CD4-positive, alpha-beta T cell treated with Interferon alpha-2 for 1 hour (primary cell): Measurements from ENCODE around the gene PDCD1LG2.
"Not testable (repeated sequence)": the region's sequence is repeated elsewhere in the genome, so short reads cannot be mapped to it uniquely, and the experiment has no call there.

Source experiments
- DNase-seq, 2 donors: peaks; one replicate each; pipeline ENCODE4 v3.0.0-alpha.2; 2020 to 2022

PDCD1LG2 gene

GRCh38 chr9:5494765-5495164 lies 15.6 kb upstream of the PDCD1LG2 start:
- DNase-seq = not testable (repeated sequence)

- no peak for DNase-seq
Measured at GRCh38 chr9:5499157-5499556, 11.2 kb upstream of the PDCD1LG2 start.

GRCh38 chr9:5499889-5500398 lies 10.4 kb upstream of the PDCD1LG2 start:
- no peak for DNase-seq

GRCh38 chr9:5500441-5501235 lies 9.7 kb upstream of the PDCD1LG2 start:
- DNase-seq = no peak

GRCh38 chr9:5502553-5502952 lies 7.8 kb upstream of the PDCD1LG2 start:
- no peak for DNase-seq

GRCh38 chr9:5509573-5509972 lies 758 bp upstream of the PDCD1LG2 start:
- no peak for DNase-seq

GRCh38 chr9:5510989-5511388 lies 658 bp downstream of the PDCD1LG2 start:
- DNase-seq = no peak

GRCh38 chr9:5511476-5511875 lies 1.1 kb downstream of the PDCD1LG2 start:
- no peak for DNase-seq

- no peak for DNase-seq
Measured at GRCh38 chr9:5511935-5512580, 1.7 kb downstream of the PDCD1LG2 start.

GRCh38 chr9:5512658-5513452 lies 2.5 kb downstream of the PDCD1LG2 start:
- no peak for DNase-seq

GRCh38 chr9:5513966-5514616 lies 3.8 kb downstream of the PDCD1LG2 start:
- DNase-seq = no peak

GRCh38 chr9:5514617-5515260 lies 4.4 kb downstream of the PDCD1LG2 start:
- DNase-seq = no peak

GRCh38 chr9:5515261-5515650 lies 4.9 kb downstream of the PDCD1LG2 start:
- DNase-seq = no peak

- DNase-seq = no peak
Measured at GRCh38 chr9:5516453-5517220, 6.3 kb downstream of the PDCD1LG2 start.

GRCh38 chr9:5518171-5518936 lies 8.0 kb downstream of the PDCD1LG2 start:
- DNase-seq = no peak

- DNase-seq = no peak
Measured at GRCh38 chr9:5518937-5519319, 8.6 kb downstream of the PDCD1LG2 start.

- no peak for DNase-seq
Measured at GRCh38 chr9:5524090-5524489, 13.8 kb downstream of the PDCD1LG2 start.

- DNase-seq = no peak
Measured at GRCh38 chr9:5529683-5530221, 19.4 kb downstream of the PDCD1LG2 start.

- peak in 1 of 2 donors; percentile 53 for DNase-seq
Measured at GRCh38 chr9:5531101-5531882, 21.0 kb downstream of the PDCD1LG2 start.

GRCh38 chr9:5532306-5532705 lies 22.0 kb downstream of the PDCD1LG2 start:
- DNase-seq = no peak
